GM12878 (cell line): ENCODE data around the gene CA9. TPM values are rescaled to one million over a fixed set of nuclear protein-coding genes. Genes with fewer than 3 reads are reported as not detected.
"Not testable (repeated sequence)": the region's sequence is repeated elsewhere in the genome, so short reads cannot be mapped to it uniquely, and the experiment has no call there.

Source experiments
- ATAC-seq: fragments of 200-7000 bp; cut with Tn5 transposase; 3 replicates; pipeline ENCODE4 v1.9.1; 2020; ENCODE audit warnings: mild to moderate bottlenecking, moderate library complexity
- BruUV-seq: library from RNA; stranded (reverse); fragments of 400-500 nt; replicated peaks from 2 replicates; lab custom pipeline; 2021; lab: Mats Ljungman, UMichigan
- CTCF ChIA-PET: fragments of 300-600 bp; sonication (Branson Sonifier 250); formaldehyde crosslinking; extraction: SDS; loops from one replicate; lab custom pipeline; 2021; ENCODE audit warnings: inconsistent platforms; lab: Yijun Ruan, JAX
- POLR2A ChIA-PET: fragments of 350-600 bp; formaldehyde crosslinking; extraction: SDS; loops from one replicate; lab custom pipeline; 2021; ENCODE audit warnings: inconsistent platforms; lab: Charles Lee
- RAD21 ChIA-PET: fragments of 300-600 bp; sonication (Branson Sonifier 250); formaldehyde crosslinking; loops from one replicate; lab custom pipeline; 2023; ENCODE audit warnings: antibody characterized with exemption; ENCODE audit not compliant: unreplicated experiment; lab: Charles Lee
- SMC1A ChIA-PET: fragments of 300-600 bp; sonication (Branson Sonifier 250); formaldehyde crosslinking; loops from one replicate; lab custom pipeline; 2023; ENCODE audit not compliant: unreplicated experiment, uncharacterized antibody; lab: Charles Lee
- DNase-seq: peaks from one replicate; pipeline ENCODE4 v3.0.0-alpha.2; 2011; ENCODE audit warnings: low read depth, low spot score
- FAIRE-seq: peaks from 3 replicates; lab custom pipeline; 2011; peaks lifted over from hg19 to GRCh38; lab: Jason Lieb, UNC
- H2AFZ ChIP-seq: 2 replicates; pipeline ENCODE4 v1.6.0; 2011; ENCODE audit warnings: low read depth, low read length, control low read depth; ENCODE audit not compliant: control insufficient read depth
- H3K27ac ChIP-seq: 2 replicates; pipeline ENCODE4 v1.5.1; 2011; ENCODE audit warnings: control low read depth; ENCODE audit not compliant: control insufficient read depth, insufficient read depth
- H3K27me3 ChIP-seq, 2 experiments: replicated peaks in 1 of 2; 2 replicates each; pipeline versions ENCODE4 v1.6.0 to v1.6.1; 2011; ENCODE audit warnings: low read length in 1 of 2; ENCODE audit not compliant: control insufficient read depth in 2 of 2, insufficient read depth in 2 of 2
- H3K36me3 ChIP-seq, 2 experiments: 2 replicates each; pipeline ENCODE4 v1.5.1; 2011; ENCODE audit warnings: low read length in 1 of 2; ENCODE audit not compliant: control insufficient read depth in 2 of 2, insufficient read depth in 2 of 2
- H3K4me1 ChIP-seq: 2 replicates; pipeline ENCODE4 v1.6.1; 2011; ENCODE audit warnings: mild to moderate bottlenecking, low read length, moderate library complexity, mixed read lengths; ENCODE audit not compliant: control insufficient read depth, insufficient read depth
- H3K4me2 ChIP-seq: 2 replicates; pipeline ENCODE4 v1.6.0; 2011; ENCODE audit warnings: control low read depth; ENCODE audit not compliant: control insufficient read depth, insufficient read depth
- H3K4me3 ChIP-seq: fragments of 200-600 bp; sonication (generic); 2 replicates; pipeline ENCODE4 v1.5.1; 2016
- H3K79me2 ChIP-seq: 2 replicates; pipeline ENCODE4 v1.6.0; 2011; ENCODE audit warnings: low read length; ENCODE audit not compliant: control insufficient read depth, insufficient read depth
- H3K9ac ChIP-seq: 2 replicates; pipeline ENCODE4 v1.8.0; 2011; ENCODE audit warnings: low read length, control low read depth, mixed read lengths; ENCODE audit not compliant: control insufficient read depth, insufficient read depth
- H3K9me3 ChIP-seq: replicated peaks from 3 replicates; pipeline ENCODE4 v1.5.1; 2011; ENCODE audit warnings: mild to moderate bottlenecking, low read length; ENCODE audit not compliant: control insufficient read depth, insufficient read depth
- H4K20me1 ChIP-seq: 2 replicates; pipeline ENCODE4 v1.6.0; 2011; ENCODE audit not compliant: control insufficient read depth, insufficient read depth
- MEF2A ChIP-seq: IDR thresholded peaks from 2 replicates; pipeline ENCODE4 v1.6.1; 2011; ENCODE audit warnings: low read depth, mild to moderate bottlenecking, low read length, moderate library complexity; ENCODE audit not compliant: insufficient read depth
- WGBS: methylation state at CpG from one replicate; pipeline ENCODE4 v1.1.6; 2016; ENCODE audit warnings: low lambda C conversion rate; ENCODE audit not compliant: insufficient replicate concordance, insufficient coverage; ENCODE audit errors: missing lambda C conversion rate; 5-methylcytosine and 5-hydroxymethylcytosine counted together
- in situ Hi-C: fragments of 300-500 bp; cut with MboI; formaldehyde crosslinking; loops from 9 replicates; pipeline ENCODE4 v1.14.3; 2018; ENCODE audit warnings: mixed read lengths
- intact Hi-C: fragments of 100-400 bp; cut with micrococcal nuclease; formaldehyde crosslinking; loops from one replicate; pipeline ENCODE4 v1.14.2; 2022; ENCODE audit not compliant: unreplicated experiment
- polyA plus RNA-seq, 11 experiments: library from polyadenylated mRNA; depleted of rRNA in 4 of 11; unstranded in 6 of 11; stranded (reverse) in 5 of 11; fragments of >200 nt; fragmentation: Nextera tagmentation in 4 of 11; fragmentation: Illumina TruSeq in 1 of 11; extraction: Ambion mirVana in 4 of 11; extraction: Trizol in 1 of 11; gene quantifications; 1 replicate in 1 of 11; 2 replicates in 10 of 11; pipeline versions ENCODE4 v1.2.1 to v1.2.3, GENCODE V29; 2011 to 2016; ENCODE audit warnings: inconsistent platforms in 2 of 11, missing spikeins in 2 of 11, low read depth in 1 of 11
- total RNA-seq, 4 experiments: library from RNA; depleted of rRNA in 3 of 4; stranded (reverse); fragments of >200 nt in 3 of 4; fragmentation: Illumina TruSeq in 1 of 4; extraction: Trizol in 1 of 4; gene quantifications; 2 replicates each; pipeline versions ENCODE4 v1.2.1 to v1.2.3, GENCODE V29; 2013 to 2021

The CA9 gene
- total and polyA plus RNA-seq, 10 of the 15 experiments (the other 5 are each of a cell fraction or from before 2014, with no cell fraction given): 0.53 to 6.6 (median 1.2) TPM

- peak; percentile 76 for TF ChIP-seq MEF2A
These were observed 37.4 kb upstream of the CA9 start (continued) for GRCh38 chr9:35636135-35636876.

DNA sequence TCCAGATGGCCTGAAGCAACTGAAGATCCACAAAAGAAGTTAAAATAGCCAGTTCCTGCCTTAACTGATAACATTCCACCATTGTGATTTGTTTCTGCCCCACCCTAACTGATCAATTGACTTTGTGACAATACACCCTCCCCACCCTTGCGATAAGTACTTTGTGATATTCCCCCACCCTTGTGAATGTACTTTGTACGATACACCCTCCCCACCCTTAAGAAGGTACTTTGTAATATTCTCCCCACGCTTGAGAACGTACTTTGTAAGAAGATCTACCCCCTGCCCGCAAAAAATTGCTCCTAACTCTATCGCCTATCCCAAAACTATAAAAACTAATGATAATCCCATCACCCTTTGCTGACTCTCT lies 36.9 kb upstream of the CA9 start:
- CTCF ChIA-PET: interaction anchor here (1.3 to 3.3 kb wide), 4 partner anchors 9 to 29 kb away, joined by 3 to 31 read pairs (median 4); partner anchors contain the start of gene ARHGEF39
- H3K27ac ChIP-seq, in situ Hi-C loops, H3K36me3 ChIP-seq, H3K9me3 ChIP-seq, H2AFZ ChIP-seq, H3K4me2 ChIP-seq, H3K27me3 ChIP-seq, FAIRE-seq, H3K4me3 ChIP-seq, H4K20me1 ChIP-seq, BruUV-seq, intact Hi-C loops, H3K79me2 ChIP-seq, DNase-seq, ATAC-seq, H3K9ac ChIP-seq: not testable (repeated sequence)
- POLR2A ChIA-PET: interaction anchor here (2.4 kb wide), 1 partner anchor 9 kb away, joined by 12 read pairs; no protein-coding TSS in a partner anchor
- H3K4me1 ChIP-seq: peaks cover 25% of the 10 kb centered on the region
- 95% methylated on average over 6 of the region's 6 CpGs for WGBS
- RAD21 ChIA-PET: interaction anchor here (0.7 to 3.1 kb wide), 3 partner anchors 9 to 25 kb away, joined by 3 to 16 read pairs (median 4); no protein-coding TSS in a partner anchor
- SMC1A ChIA-PET: interaction anchor here (2.9 to 4.5 kb wide), 2 partner anchors 11 to 17 kb away, joined by 23 to 32 read pairs; partner anchors contain the start of gene SIT1

GRCh38 chr9:35637427-35637955 lies 36.2 kb upstream of the CA9 start:
- FAIRE-seq, H3K4me2 ChIP-seq, ATAC-seq, intact Hi-C loops, DNase-seq, H2AFZ ChIP-seq, H3K79me2 ChIP-seq, H4K20me1 ChIP-seq, in situ Hi-C loops, BruUV-seq, H3K27me3 ChIP-seq, H3K4me3 ChIP-seq, SMC1A ChIA-PET, POLR2A ChIA-PET, H3K27ac ChIP-seq, H3K9ac ChIP-seq, H3K36me3 ChIP-seq, RAD21 ChIA-PET, H3K9me3 ChIP-seq: not testable (repeated sequence)
- peaks cover 25% of the 10 kb centered on the region for H3K4me1 ChIP-seq
- CTCF ChIA-PET: interaction anchor here (1.1 kb wide), 1 partner anchor 24 kb away, joined by 3 read pairs; no protein-coding TSS in a partner anchor
- 87% methylated on average over 9 of the region's 9 CpGs for WGBS

DNA sequence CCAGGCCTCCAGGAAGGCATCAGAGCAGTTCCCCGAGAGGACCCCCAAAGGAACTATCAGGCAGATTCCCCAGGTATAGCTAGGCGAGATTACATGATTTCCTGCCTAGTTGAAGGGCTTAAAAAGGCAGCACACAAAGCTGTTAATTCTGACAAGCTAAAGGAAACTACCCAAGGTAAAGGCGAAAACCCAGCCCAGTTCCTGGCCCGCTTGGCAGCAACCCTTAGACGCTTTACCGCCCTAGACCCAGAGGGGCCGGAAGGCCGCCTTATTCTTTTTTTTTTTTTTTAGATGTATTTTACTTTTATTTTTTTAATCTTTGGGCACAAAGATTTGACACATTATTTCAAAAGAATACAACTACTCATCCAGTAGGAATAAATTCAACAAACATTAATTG lies 35.0 kb upstream of the CA9 start:
- DNase-seq, SMC1A ChIA-PET, POLR2A ChIA-PET, H3K79me2 ChIP-seq, H3K4me3 ChIP-seq, H3K27me3 ChIP-seq, H3K9me3 ChIP-seq, in situ Hi-C loops, intact Hi-C loops, FAIRE-seq, H2AFZ ChIP-seq, H3K36me3 ChIP-seq, H3K27ac ChIP-seq, BruUV-seq, H4K20me1 ChIP-seq, H3K4me2 ChIP-seq, H3K9ac ChIP-seq, ATAC-seq: not testable (repeated sequence)
- ChIA-PET CTCF (interaction anchor here (0.6 to 1.1 kb wide), 2 partner anchors 22 to 222 kb away, joined by 3 to 4 read pairs; no protein-coding TSS in a partner anchor), RAD21 (interaction anchor here (1.0 kb wide), 1 partner anchor 23 kb away, joined by 3 read pairs; no protein-coding TSS in a partner anchor)
- whole genome bisulfite sequencing: 82% methylated on average over 7 of the region's 8 CpGs
- H3K4me1 ChIP-seq: peaks cover 25% of the 10 kb centered on the region
